Neural crest cell (in vitro differentiated cells): Measurements from ENCODE around the gene REST. TPM values are rescaled to one million over a fixed set of nuclear protein-coding genes. Genes with fewer than 3 reads are reported as not detected.
"Not testable (repeated sequence)": the region's sequence is repeated elsewhere in the genome, so short reads cannot be mapped to it uniquely, and the experiment has no call there.

Experiments
- DNase-seq: peaks from one replicate; pipeline ENCODE4 v3.0.0; 2021; ENCODE audit warnings: low read depth, mixed read lengths, low spot score
- H3K27ac Mint-ChIP-seq: one replicate; pipeline ENCODE4 v1.8.0; 2021; ENCODE audit warnings: mild to moderate bottlenecking, mixed read lengths; ENCODE audit not compliant: unreplicated experiment
- H3K27me3 Mint-ChIP-seq: 2 replicates; pipeline ENCODE4 v1.8.0; 2021; ENCODE audit warnings: low read depth, mild to moderate bottlenecking, mixed read lengths
- H3K36me3 Mint-ChIP-seq: 2 replicates; pipeline ENCODE4 v1.8.0; 2021; ENCODE audit warnings: low read depth, mild to moderate bottlenecking, mixed read lengths
- H3K4me1 Mint-ChIP-seq: 2 replicates; pipeline ENCODE4 v1.8.0; 2021; ENCODE audit warnings: mixed read lengths
- H3K4me3 Mint-ChIP-seq: one replicate; pipeline ENCODE4 v1.8.0; 2021; ENCODE audit warnings: mild to moderate bottlenecking, mixed read lengths
- H3K9me3 Mint-ChIP-seq: 2 replicates; pipeline ENCODE4 v1.8.0; 2021; ENCODE audit warnings: mixed read lengths
- CTCF ChIP-seq: fragments of 200-600 bp; sonication (generic); conservative IDR thresholded peaks from 2 replicates; pipeline ENCODE4 v1.5.0; 2021; ENCODE audit warnings: antibody characterized with exemption, mild to moderate bottlenecking
- total RNA-seq: library from RNA; stranded (reverse); gene quantifications from 2 replicates; pipeline ENCODE4 v1.2.1, GENCODE V29; 2021

REST gene
- total RNA-seq, 1 donor from 2014 or later, result 51.2 TPM

GRCh38 chr4:56880572-56880971, 27.1 kb upstream of the REST start:
- H3K36me3 Mint-ChIP-seq, result no peaks in the 10 kb centered on the region
- H3K4me1 Mint-ChIP-seq, result no peaks in the 10 kb centered on the region
- no peak for DNase-seq
- H3K9me3 Mint-ChIP-seq, result no peaks in the 10 kb centered on the region
- TF ChIP-seq CTCF, result no peak
- H3K27ac Mint-ChIP-seq, result no peak overlapping the region
- no peaks in the 10 kb centered on the region for H3K27me3 Mint-ChIP-seq
- no peak overlapping the region for H3K4me3 Mint-ChIP-seq

GRCh38 chr4:56884511-56884910, 23.2 kb upstream of the REST start:
- not testable (repeated sequence) for H3K4me3 Mint-ChIP-seq, H3K36me3 Mint-ChIP-seq, H3K27ac Mint-ChIP-seq, H3K4me1 Mint-ChIP-seq, H3K9me3 Mint-ChIP-seq, DNase-seq
- H3K27me3 Mint-ChIP-seq, result peaks cover 19% of the 10 kb centered on the region

- no peak overlapping the region for H3K4me3 Mint-ChIP-seq
- no peak for DNase-seq
- peaks cover 7% of the 10 kb centered on the region for H3K27me3 Mint-ChIP-seq
- H3K4me1 Mint-ChIP-seq, result no peaks in the 10 kb centered on the region
- no peak for TF ChIP-seq CTCF
- no peak overlapping the region for H3K27ac Mint-ChIP-seq
- H3K36me3 Mint-ChIP-seq, result no peaks in the 10 kb centered on the region
- H3K9me3 Mint-ChIP-seq, result no peaks in the 10 kb centered on the region
Measured at GRCh38 chr4:56892691-56893090, 15.0 kb upstream of the REST start.

GRCh38 chr4:56897842-56898241, 9.9 kb upstream of the REST start:
- H3K27me3 Mint-ChIP-seq, H3K27ac Mint-ChIP-seq, H3K36me3 Mint-ChIP-seq, H3K4me3 Mint-ChIP-seq, H3K4me1 Mint-ChIP-seq, H3K9me3 Mint-ChIP-seq, DNase-seq: not testable (repeated sequence)

- not testable (repeated sequence) for H3K27me3 Mint-ChIP-seq, H3K36me3 Mint-ChIP-seq, H3K9me3 Mint-ChIP-seq, H3K27ac Mint-ChIP-seq, H3K4me3 Mint-ChIP-seq, DNase-seq, H3K4me1 Mint-ChIP-seq
Measured at GRCh38 chr4:56900186-56900585, 7.5 kb upstream of the REST start.

GRCh38 chr4:56902703-56903102, 5.0 kb upstream of the REST start:
- no peak overlapping the region for H3K27ac Mint-ChIP-seq
- no peak overlapping the region for H3K4me3 Mint-ChIP-seq
- no peaks in the 10 kb centered on the region for H3K36me3 Mint-ChIP-seq
- peaks cover 14% of the 10 kb centered on the region for H3K27me3 Mint-ChIP-seq
- H3K4me1 Mint-ChIP-seq, result peaks cover 19% of the 10 kb centered on the region
- no peaks in the 10 kb centered on the region for H3K9me3 Mint-ChIP-seq
- no peak for TF ChIP-seq CTCF
- no peak for DNase-seq

GRCh38 chr4:56905796-56906195, 1.9 kb upstream of the REST start:
- Mint-ChIP-seq H3K36me3 (peaks cover 5% of the 10 kb centered on the region), H3K4me1 (peaks cover 38% of the 10 kb centered on the region), H3K27ac (no peak overlapping the region), H3K4me3 (peak overlapping the region; percentile 42), H3K27me3 (peaks cover 14% of the 10 kb centered on the region), H3K9me3 (no peaks in the 10 kb centered on the region)
- no peak for TF ChIP-seq CTCF
- no peak for DNase-seq
